Measurements from ENCODE around the gene MVK.

DNA sequence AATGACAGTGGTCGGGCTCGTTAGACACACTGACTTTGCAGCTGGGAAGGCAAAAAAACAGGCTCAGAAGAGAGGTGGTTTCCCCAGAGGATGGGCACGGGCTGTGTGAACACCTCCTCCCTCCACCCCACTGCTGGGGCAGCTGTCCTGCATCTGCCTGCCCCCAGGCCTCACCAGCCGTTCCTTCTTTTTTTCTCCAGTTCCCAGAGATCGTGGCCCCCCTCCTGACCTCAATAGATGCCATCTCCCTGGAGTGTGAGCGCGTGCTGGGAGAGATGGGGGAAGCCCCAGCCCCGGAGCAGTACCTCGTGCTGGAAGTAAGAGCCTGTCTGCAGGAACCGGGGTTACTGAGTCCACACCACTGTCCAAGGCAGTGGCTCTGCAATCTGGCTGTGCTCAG is 17.4 kb downstream of the MVK start:
- no peak for TF ChIP-seq EZH2 (IDR thresholded peaks at IDR 0.05; ENCODE audit: borderline replicate concordance, low read length)
- TF ChIP-seq, protein P1, sequence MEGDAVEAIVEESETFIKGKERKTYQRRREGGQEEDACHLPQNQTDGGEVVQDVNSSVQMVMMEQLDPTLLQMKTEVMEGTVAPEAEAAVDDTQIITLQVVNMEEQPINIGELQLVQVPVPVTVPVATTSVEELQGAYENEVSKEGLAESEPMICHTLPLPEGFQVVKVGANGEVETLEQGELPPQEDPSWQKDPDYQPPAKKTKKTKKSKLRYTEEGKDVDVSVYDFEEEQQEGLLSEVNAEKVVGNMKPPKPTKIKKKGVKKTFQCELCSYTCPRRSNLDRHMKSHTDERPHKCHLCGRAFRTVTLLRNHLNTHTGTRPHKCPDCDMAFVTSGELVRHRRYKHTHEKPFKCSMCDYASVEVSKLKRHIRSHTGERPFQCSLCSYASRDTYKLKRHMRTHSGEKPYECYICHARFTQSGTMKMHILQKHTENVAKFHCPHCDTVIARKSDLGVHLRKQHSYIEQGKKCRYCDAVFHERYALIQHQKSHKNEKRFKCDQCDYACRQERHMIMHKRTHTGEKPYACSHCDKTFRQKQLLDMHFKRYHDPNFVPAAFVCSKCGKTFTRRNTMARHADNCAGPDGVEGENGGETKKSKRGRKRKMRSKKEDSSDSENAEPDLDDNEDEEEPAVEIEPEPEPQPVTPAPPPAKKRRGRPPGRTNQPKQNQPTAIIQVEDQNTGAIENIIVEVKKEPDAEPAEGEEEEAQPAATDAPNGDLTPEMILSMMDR (conservative IDR thresholded peaks at IDR 0.05 in 1 of 2, IDR thresholded peaks at IDR 0.05 in 1 of 2; ENCODE audit: extremely low read depth in 1 of 2, insufficient read depth in 1 of 2, low read depth in 1 of 2, low read length in 2 of 2) = no peak
